Dermis blood vessel endothelial cell (primary cell): ENCODE measurements around the gene OPN1MW2. TPM values are rescaled to one million over a fixed set of nuclear protein-coding genes. Genes with fewer than 3 reads are reported as not detected.
"Not testable (repeated sequence)": the region's sequence is repeated elsewhere in the genome, so short reads cannot be mapped to it uniquely, and the experiment has no call there.

ENCODE experiments used
- DNase-seq: peaks from one replicate; pipeline ENCODE4 v3.0.0; 2010
- total RNA-seq: library from RNA; depleted of rRNA; stranded (reverse); fragments of >200 nt; gene quantifications from 2 replicates; pipeline ENCODE4 v1.2.3, GENCODE V29; 2014

The OPN1MW2 gene
- total RNA-seq = not detected in 2 replicates

GRCh38 chrX:154219456-154219855 is at the start of gene OPN1MW2:
Gene OPN1MW2, plus strand, starts transcription at chrX:154219756. Its CDS starts 60 bp downstream, at chrX:154219816.
- not testable (repeated sequence) for DNase-seq

DNA sequence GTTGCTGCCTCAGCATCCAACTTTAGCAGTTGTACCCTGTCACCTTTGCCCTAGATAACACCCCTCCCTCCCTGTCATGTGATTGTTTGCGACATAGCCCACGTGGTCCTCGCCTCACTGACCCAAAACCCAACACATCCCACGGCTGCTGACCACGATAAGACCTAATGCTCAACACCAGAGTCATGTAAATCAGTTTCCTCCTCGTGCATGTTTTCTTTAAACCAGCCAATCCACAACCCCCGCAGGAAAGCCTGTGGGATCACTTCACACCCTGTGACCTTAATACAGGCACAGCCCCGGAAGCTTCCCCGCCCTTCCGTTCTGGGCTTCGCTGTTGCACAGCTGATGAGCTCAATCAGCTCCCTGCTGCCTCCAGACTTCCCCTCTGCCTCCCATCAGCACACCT is 47.0 kb upstream of the OPN1MW2 start:
- not testable (repeated sequence) for DNase-seq

GRCh38 chrX:154174356-154174755 is 45.2 kb upstream of the OPN1MW2 start:
- DNase-seq = not testable (repeated sequence)

GRCh38 chrX:154182296-154182695 is 37.3 kb upstream of the OPN1MW2 start, which contains the start of gene OPN1MW:
Gene OPN1MW, plus strand, starts transcription at chrX:154182596. Its CDS starts 82 bp downstream, at chrX:154182678.
- DNase-seq = not testable (repeated sequence)

GRCh38 chrX:154183794-154184193 is 35.8 kb upstream of the OPN1MW2 start:
- DNase-seq = not testable (repeated sequence)

- not testable (repeated sequence) for DNase-seq
Observed at GRCh38 chrX:154192846-154193245, 26.7 kb upstream of the OPN1MW2 start.

DNA sequence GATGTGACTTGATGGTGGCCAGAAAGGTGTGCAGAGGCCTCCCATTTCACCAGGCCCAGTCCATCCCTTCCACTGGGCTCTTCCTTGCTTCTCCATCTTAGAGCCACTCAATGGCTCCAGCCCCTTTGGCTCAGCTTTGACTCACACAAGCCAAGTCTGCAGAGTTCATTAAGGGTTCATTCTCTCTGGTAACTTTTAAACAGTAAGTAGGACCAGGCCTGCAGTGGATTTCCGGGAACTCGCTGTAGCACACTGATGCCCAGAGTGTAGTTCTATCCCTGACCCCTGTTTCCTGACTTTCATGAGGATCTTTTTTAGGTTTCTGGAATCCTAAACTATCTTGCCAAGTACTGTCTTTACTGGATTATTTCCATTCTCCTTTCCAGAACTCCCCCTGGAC is 25.2 kb upstream of the OPN1MW2 start:
- DNase-seq = not testable (repeated sequence)

- DNase-seq = not testable (repeated sequence)
Observed at GRCh38 chrX:154196466-154196865, 23.1 kb upstream of the OPN1MW2 start.

DNA sequence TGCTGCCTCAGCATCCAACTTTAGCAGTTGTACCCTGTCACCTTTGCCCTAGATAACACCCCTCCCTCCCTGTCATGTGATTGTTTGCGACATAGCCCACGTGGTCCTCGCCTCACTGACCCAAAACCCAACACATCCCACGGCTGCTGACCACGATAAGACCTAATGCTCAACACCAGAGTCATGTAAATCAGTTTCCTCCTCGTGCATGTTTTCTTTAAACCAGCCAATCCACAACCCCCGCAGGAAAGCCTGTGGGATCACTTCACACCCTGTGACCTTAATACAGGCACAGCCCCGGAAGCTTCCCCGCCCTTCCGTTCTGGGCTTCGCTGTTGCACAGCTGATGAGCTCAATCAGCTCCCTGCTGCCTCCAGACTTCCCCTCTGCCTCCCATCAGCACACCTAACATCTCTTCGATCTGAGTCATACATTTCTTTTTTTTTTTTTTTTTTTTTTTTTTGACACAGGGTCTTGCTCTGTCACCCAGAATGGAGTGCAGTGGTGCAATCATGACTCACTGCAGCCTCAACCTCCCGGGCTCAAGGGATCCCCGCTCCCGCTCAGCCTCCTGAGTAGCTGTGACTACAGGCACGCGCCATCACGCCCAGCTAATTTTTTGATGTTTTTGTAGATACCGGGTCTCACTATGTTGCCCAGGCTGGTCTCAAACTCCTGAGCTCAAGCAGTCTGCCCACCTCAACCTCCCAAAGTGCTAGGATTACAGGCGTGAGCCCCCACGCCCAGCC is 9.7 kb upstream of the OPN1MW2 start:
- not testable (repeated sequence) for DNase-seq

DNA sequence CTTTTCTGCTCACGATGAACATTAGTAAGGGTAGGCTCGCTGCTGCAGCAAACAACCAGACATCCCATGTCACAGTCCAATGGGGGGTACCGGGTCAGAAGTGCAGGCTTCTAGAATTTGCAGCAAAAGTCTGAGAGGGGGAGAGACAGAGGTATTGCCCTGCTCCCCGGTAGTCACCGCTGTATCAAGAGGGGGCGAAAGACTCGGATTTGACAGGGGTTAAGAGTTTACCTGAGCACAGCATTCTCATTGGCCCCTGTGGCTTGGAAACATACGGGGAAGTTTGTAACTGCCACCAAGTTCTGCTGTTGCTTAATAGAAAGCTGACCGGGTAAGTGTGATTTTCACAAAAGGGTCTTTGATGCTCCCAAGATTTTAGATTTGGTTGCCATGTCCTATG is 8.5 kb upstream of the OPN1MW2 start:
- not testable (repeated sequence) for DNase-seq

- not testable (repeated sequence) for DNase-seq
Observed at GRCh38 chrX:154211499-154211898, 8.1 kb upstream of the OPN1MW2 start.

GRCh38 chrX:154225292-154225691 is 5.7 kb downstream of the OPN1MW2 start:
- not testable (repeated sequence) for DNase-seq

- not testable (repeated sequence) for DNase-seq
Observed at GRCh38 chrX:154226706-154227105, 7.2 kb downstream of the OPN1MW2 start.

DNA sequence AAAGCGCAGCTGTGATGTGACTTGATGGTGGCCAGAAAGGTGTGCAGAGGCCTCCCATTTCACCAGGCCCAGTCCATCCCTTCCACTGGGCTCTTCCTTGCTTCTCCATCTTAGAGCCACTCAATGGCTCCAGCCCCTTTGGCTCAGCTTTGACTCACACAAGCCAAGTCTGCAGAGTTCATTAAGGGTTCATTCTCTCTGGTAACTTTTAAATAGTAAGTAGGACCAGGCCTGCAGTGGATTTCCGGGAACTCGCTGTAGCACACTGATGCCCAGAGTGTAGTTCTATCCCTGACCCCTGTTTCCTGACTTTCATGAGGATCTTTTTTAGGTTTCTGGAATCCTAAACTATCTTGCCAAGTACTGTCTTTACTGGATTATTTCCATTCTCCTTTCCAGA is 11.9 kb downstream of the OPN1MW2 start:
- not testable (repeated sequence) for DNase-seq

DNA sequence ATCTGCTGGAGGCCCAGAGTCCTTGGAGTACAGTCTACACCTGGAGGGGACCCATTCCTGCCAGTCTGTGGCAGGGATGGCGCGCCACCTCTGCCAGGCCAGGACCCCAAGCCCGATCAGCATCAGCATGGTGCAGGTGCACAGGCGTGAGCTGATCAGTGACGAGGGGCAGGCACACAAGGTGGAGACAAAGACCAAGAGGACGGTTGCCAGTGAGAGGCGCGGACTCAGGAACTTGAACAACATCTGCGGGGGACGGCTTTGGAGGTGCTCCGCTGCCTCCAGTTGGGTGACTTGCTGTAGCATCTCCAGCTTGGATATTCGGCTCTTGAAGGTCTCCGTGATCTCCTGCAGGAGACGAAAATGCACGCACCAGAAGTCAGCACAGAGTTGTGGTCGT is 14.1 kb downstream of the OPN1MW2 start:
- not testable (repeated sequence) for DNase-seq

- DNase-seq = not testable (repeated sequence)
Observed at GRCh38 chrX:154238939-154239559, 19.5 kb downstream of the OPN1MW2 start.

GRCh38 chrX:154239982-154240503 is 20.5 kb downstream of the OPN1MW2 start:
- DNase-seq = not testable (repeated sequence)

GRCh38 chrX:154247377-154248045 is 28.0 kb downstream of the OPN1MW2 start:
- DNase-seq = not testable (repeated sequence)

GRCh38 chrX:154248076-154248475 is 28.5 kb downstream of the OPN1MW2 start:
- DNase-seq = not testable (repeated sequence)

DNA sequence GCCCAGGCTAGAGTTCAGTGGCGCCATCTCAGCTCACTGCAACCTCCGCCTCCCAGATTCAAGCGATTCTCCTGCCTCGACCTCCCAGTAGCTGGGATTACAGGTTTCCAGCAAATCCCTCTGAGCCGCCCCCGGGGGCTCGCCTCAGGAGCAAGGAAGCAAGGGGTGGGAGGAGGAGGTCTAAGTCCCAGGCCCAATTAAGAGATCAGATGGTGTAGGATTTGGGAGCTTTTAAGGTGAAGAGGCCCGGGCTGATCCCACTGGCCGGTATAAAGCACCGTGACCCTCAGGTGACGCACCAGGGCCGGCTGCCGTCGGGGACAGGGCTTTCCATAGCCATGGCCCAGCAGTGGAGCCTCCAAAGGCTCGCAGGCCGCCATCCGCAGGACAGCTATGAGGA is 37.7 kb downstream of the OPN1MW2 start, which contains the start of gene OPN1MW3:
TSS of gene OPN1MW3 (plus strand) at position 301 of the 400 bp plus-strand sequence. CDS start at position 339, 38 bp downstream.
- not testable (repeated sequence) for DNase-seq

DNA sequence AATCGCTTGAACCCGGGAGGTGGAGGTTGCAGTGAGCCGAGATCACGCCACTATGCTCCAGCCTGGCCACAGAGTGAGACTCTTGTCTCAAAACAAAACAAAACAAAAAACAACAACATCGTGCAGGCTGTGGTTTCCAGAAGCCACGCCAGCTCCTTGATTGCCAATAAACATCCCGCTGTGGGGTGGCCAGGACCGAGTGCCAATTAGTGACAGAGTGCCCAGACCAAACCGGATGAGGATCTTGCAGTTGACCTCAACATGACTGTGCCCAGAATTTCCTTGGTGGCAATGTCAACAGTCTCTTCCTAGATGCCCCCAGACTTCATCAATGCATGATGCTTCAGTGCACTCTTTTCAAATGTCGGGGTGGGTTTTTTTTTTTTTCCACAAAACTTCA is 39.2 kb downstream of the OPN1MW2 start:
- DNase-seq = not testable (repeated sequence)

- DNase-seq = not testable (repeated sequence)
Observed at GRCh38 chrX:154263072-154263471, 43.5 kb downstream of the OPN1MW2 start.

GRCh38 chrX:154269245-154269644 is 49.7 kb downstream of the OPN1MW2 start:
- DNase-seq = not testable (repeated sequence)
